Sigmoid colon (tissue), 4 donors: ENCODE measurements around the gene HMBS.

Experiments used
- EP300 ChIP-seq, 4 donors: sonication (generic); formaldehyde crosslinking; IDR thresholded peaks; one replicate each; pipeline ENCODE4 v1.6.1; 2017; ENCODE audit warnings: antibody characterized with exemption in 4 of 4
- POLR2A ChIP-seq, 2 donors: fragments of 450-650 bp; IDR thresholded peaks; one replicate each; pipeline ENCODE4 v1.6.1; 2016; ENCODE audit warnings: antibody characterized with exemption in 2 of 2, mild to moderate bottlenecking in 2 of 2, moderate library complexity in 2 of 2
- POLR2AphosphoS5 ChIP-seq, 4 donors: sonication (generic); formaldehyde crosslinking; IDR thresholded peaks; one replicate each; pipeline ENCODE4 v1.6.1; 2017; ENCODE audit warnings: antibody characterized with exemption in 4 of 4
- TF ChIP-seq, protein P1 (sequence below), 4 experiments: fragments of 450-650 bp in 3 of 4; fragments of 200-600 bp in 1 of 4; IDR thresholded peaks; one replicate each; pipeline ENCODE4 v1.5.1; 2016 to 2019; ENCODE audit warnings: antibody characterized with exemption in 4 of 4, mild to moderate bottlenecking in 3 of 4, moderate library complexity in 2 of 4

DNA sequence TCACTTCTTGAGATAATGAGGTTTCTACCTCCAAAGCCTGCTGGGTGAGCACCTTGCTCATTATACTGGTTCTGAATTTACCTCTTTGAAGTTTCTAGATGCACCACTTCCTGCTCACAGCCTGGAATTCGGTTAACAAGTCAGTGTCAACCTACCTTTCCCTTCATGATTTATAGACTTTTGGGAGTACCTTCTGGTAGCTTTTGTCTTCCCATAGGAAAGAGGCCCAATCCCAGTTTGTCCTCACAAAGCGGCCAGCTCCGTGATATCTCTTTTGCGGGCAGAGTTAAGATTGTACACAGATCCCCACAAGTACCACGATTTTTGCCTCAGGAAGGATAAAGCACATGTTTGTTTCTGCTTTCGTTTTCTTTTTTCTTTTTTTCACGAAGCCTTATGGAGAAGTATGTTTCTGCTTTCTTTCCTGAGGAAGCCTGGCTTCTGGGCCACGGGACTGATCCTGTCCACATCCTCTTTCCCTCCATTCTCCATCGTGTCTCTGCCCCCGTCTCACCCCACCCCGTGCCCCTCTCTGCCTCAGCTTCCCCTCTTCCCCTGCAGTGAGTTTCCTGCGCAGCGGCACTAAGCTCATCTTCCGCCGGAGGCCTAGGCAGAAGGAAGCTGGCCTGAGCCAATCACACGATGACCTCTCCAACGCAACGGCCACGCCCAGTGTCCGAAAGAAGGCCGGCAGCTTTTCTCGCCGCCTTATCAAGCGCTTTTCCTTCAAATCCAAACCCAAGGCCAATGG is 31.0 kb downstream of the HMBS start:
- TF ChIP-seq, protein P1, sequence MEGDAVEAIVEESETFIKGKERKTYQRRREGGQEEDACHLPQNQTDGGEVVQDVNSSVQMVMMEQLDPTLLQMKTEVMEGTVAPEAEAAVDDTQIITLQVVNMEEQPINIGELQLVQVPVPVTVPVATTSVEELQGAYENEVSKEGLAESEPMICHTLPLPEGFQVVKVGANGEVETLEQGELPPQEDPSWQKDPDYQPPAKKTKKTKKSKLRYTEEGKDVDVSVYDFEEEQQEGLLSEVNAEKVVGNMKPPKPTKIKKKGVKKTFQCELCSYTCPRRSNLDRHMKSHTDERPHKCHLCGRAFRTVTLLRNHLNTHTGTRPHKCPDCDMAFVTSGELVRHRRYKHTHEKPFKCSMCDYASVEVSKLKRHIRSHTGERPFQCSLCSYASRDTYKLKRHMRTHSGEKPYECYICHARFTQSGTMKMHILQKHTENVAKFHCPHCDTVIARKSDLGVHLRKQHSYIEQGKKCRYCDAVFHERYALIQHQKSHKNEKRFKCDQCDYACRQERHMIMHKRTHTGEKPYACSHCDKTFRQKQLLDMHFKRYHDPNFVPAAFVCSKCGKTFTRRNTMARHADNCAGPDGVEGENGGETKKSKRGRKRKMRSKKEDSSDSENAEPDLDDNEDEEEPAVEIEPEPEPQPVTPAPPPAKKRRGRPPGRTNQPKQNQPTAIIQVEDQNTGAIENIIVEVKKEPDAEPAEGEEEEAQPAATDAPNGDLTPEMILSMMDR (IDR thresholded peaks at IDR 0.05), result no peak
- TF ChIP-seq POLR2AphosphoS5 (IDR thresholded peaks at IDR 0.05), result no peak
- TF ChIP-seq POLR2A (IDR thresholded peaks at IDR 0.05), result no peak
- TF ChIP-seq EP300 (IDR thresholded peaks at IDR 0.05), result no peak
